DOHH2 (cell line): ENCODE results near the gene USHBP1.
"Not testable (repeated sequence)": the region's sequence is repeated elsewhere in the genome, so short reads cannot be mapped to it uniquely, and the experiment has no call there.

Source experiments
- EZH2phosphoT487 ChIP-seq: fragments of 200-600 bp; sonication (generic); IDR thresholded peaks from 2 replicates; pipeline ENCODE4 v1.6.1; 2017; ENCODE audit warnings: borderline replicate concordance, mild to moderate bottlenecking, antibody characterized with exemption, low read length, moderate library complexity, mixed read lengths
- TF ChIP-seq, protein P1 (sequence below): fragments of 200-600 bp; sonication (generic); IDR thresholded peaks from one replicate; pipeline ENCODE4 v1.5.1; 2014; ENCODE audit warnings: antibody characterized with exemption, mild to moderate bottlenecking, low read depth, low read length; ENCODE audit not compliant: poor library complexity, severe bottlenecking

DNA sequence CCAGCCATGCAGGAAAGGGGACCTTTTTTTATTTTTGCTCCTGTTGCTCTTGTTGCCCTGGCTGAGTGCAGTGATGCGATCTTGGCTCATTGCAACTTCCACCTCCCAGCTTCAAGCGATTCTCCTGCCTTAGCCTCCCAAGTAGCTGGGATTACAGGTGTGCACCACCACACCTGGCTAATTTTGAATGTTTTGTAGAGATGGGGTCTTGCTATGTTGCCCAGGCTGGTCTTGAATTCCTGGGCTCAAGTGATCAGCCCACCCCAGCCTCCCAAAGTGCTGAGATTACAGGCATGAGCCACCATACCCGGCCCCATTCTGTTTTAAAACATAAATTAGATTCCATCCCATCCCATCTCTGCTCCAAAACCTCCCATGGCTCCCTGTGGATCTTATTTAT lies 10.3 kb upstream of the USHBP1 start:
- TF ChIP-seq, protein P1, sequence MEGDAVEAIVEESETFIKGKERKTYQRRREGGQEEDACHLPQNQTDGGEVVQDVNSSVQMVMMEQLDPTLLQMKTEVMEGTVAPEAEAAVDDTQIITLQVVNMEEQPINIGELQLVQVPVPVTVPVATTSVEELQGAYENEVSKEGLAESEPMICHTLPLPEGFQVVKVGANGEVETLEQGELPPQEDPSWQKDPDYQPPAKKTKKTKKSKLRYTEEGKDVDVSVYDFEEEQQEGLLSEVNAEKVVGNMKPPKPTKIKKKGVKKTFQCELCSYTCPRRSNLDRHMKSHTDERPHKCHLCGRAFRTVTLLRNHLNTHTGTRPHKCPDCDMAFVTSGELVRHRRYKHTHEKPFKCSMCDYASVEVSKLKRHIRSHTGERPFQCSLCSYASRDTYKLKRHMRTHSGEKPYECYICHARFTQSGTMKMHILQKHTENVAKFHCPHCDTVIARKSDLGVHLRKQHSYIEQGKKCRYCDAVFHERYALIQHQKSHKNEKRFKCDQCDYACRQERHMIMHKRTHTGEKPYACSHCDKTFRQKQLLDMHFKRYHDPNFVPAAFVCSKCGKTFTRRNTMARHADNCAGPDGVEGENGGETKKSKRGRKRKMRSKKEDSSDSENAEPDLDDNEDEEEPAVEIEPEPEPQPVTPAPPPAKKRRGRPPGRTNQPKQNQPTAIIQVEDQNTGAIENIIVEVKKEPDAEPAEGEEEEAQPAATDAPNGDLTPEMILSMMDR, result not testable (repeated sequence)
- not testable (repeated sequence) for TF ChIP-seq EZH2phosphoT487
